T47D (cell line): ENCODE results near the gene KIAA1614.

ENCODE experiments used
- DNase-seq, 2 experiments: peaks; one replicate each; pipeline versions ENCODE4 v3.0.0 to v3.0.0-alpha.2; 2011 to 2012; ENCODE audit warnings: low read depth in 1 of 2, low spot score in 1 of 2
- JUND ChIP-seq: IDR thresholded peaks from 2 replicates; pipeline ENCODE4 v1.6.1; 2012; ENCODE audit warnings: low read depth
- in situ Hi-C: cut with HindIII; loops from 2 replicates; pipeline ENCODE4 v1.10.0; 2016; ENCODE audit warnings: low sequenced_read_pairs, low pct_unique_long_range_greater_than_20kb

The KIAA1614 gene

GRCh38 chr1:180911640-180912191, 981 bp upstream of the KIAA1614 start:
- in situ Hi-C loops: no loop called here
- no peak for DNase-seq
- TF ChIP-seq JUND: no peak

- TF ChIP-seq JUND: no peak
- no peak for DNase-seq
- in situ Hi-C loops: no loop called here
These were observed 391 bp upstream of the KIAA1614 start for GRCh38 chr1:180912211-180912800.

GRCh38 chr1:180915426-180915965, 2.8 kb downstream of the KIAA1614 start:
- no peak for DNase-seq
- in situ Hi-C loops: no loop called here
- no peak for TF ChIP-seq JUND

GRCh38 chr1:180916012-180916770, 3.5 kb downstream of the KIAA1614 start:
- DNase-seq: no peak
- TF ChIP-seq JUND: no peak
- in situ Hi-C loops: no loop called here

GRCh38 chr1:180916771-180917170, 4.1 kb downstream of the KIAA1614 start:
- TF ChIP-seq JUND: no peak
- in situ Hi-C loops: no loop called here
- no peak for DNase-seq

- DNase-seq: no peak
- no peak for TF ChIP-seq JUND
- in situ Hi-C loops: no loop called here
These were observed 4.8 kb downstream of the KIAA1614 start for GRCh38 chr1:180917306-180918065.

- DNase-seq: no peak
- in situ Hi-C loops: no loop called here
- TF ChIP-seq JUND: no peak
These were observed 5.8 kb downstream of the KIAA1614 start for GRCh38 chr1:180918519-180918918.

- no peak for TF ChIP-seq JUND
- in situ Hi-C loops: no loop called here
These were observed 6.5 kb downstream of the KIAA1614 start for GRCh38 chr1:180919183-180919700.

GRCh38 chr1:180920193-180920592, 7.5 kb downstream of the KIAA1614 start:
- in situ Hi-C loops: no loop called here
- DNase-seq: no peak
- no peak for TF ChIP-seq JUND

More at GRCh38 chr1:180919183-180919700, 6.5 kb downstream of the KIAA1614 start:
- no peak for DNase-seq

- no peak for TF ChIP-seq JUND
- in situ Hi-C loops: no loop called here
- DNase-seq: no peak
These were observed 8.0 kb downstream of the KIAA1614 start for GRCh38 chr1:180920702-180921101.

GRCh38 chr1:180921386-180921785, 8.7 kb downstream of the KIAA1614 start:
- no peak for DNase-seq
- in situ Hi-C loops: no loop called here
- no peak for TF ChIP-seq JUND

GRCh38 chr1:180921891-180922630, 9.4 kb downstream of the KIAA1614 start:
- no peak for DNase-seq
- TF ChIP-seq JUND: no peak
- in situ Hi-C loops: no loop called here
